Stimulated activated CD8-positive, alpha-beta memory T cell treated with anti-CD3 and anti-CD28 coated beads, Interleukin-4, amount 100 ng/mL, for 48 hours (primary cell): ENCODE data around the gene CYTH1.

Experiments used
- DNase-seq: peaks from one replicate; pipeline ENCODE4 v3.0.0-alpha.2; 2020

CYTH1 gene

GRCh38 chr17:78731904-78732303, 50.2 kb downstream of the CYTH1 start:
- DNase-seq: no peak

GRCh38 chr17:78729641-78730040, 52.4 kb downstream of the CYTH1 start:
- DNase-seq: no peak

GRCh38 chr17:78728495-78728894, 53.6 kb downstream of the CYTH1 start:
- DNase-seq: no peak

- no peak for DNase-seq
Observed at GRCh38 chr17:78727476-78728229, 54.4 kb downstream of the CYTH1 start.

- no peak for DNase-seq
Observed at GRCh38 chr17:78727057-78727456, 55.0 kb downstream of the CYTH1 start.

GRCh38 chr17:78726513-78726912, 55.6 kb downstream of the CYTH1 start:
- DNase-seq: no peak

- DNase-seq: no peak
Observed at GRCh38 chr17:78725448-78726021, 56.5 kb downstream of the CYTH1 start.

GRCh38 chr17:78724999-78725398, 57.1 kb downstream of the CYTH1 start:
- DNase-seq: no peak

GRCh38 chr17:78724544-78724943, 57.5 kb downstream of the CYTH1 start:
- DNase-seq: no peak

- no peak for DNase-seq
Observed at GRCh38 chr17:78723957-78724356, 58.1 kb downstream of the CYTH1 start.

- no peak for DNase-seq
Observed at GRCh38 chr17:78723001-78723796, 58.9 kb downstream of the CYTH1 start.

- DNase-seq: no peak
Observed at GRCh38 chr17:78722246-78722761, 59.8 kb downstream of the CYTH1 start.

GRCh38 chr17:78719630-78720298, 62.3 kb downstream of the CYTH1 start:
- DNase-seq: no peak

GRCh38 chr17:78718575-78719208, 63.4 kb downstream of the CYTH1 start:
- no peak for DNase-seq

GRCh38 chr17:78717431-78717980, 64.6 kb downstream of the CYTH1 start:
- no peak for DNase-seq

- no peak for DNase-seq
Observed at GRCh38 chr17:78716814-78717393, 65.2 kb downstream of the CYTH1 start.

GRCh38 chr17:78716292-78716691, 65.8 kb downstream of the CYTH1 start:
- no peak for DNase-seq

GRCh38 chr17:78715876-78716275, 66.2 kb downstream of the CYTH1 start:
- no peak for DNase-seq

- DNase-seq: no peak
Observed at GRCh38 chr17:78715000-78715771, 66.9 kb downstream of the CYTH1 start.

GRCh38 chr17:78714534-78714933, 67.5 kb downstream of the CYTH1 start:
- DNase-seq: no peak

GRCh38 chr17:78712043-78712442, 70.0 kb downstream of the CYTH1 start:
- no peak for DNase-seq
